KOPT-K1 (cell line): Measurements from ENCODE around the gene ACVR2A.

ENCODE experiments used
- H3K27ac ChIP-seq: fragments of 200-600 bp; sonication (generic); 2 replicates; pipeline ENCODE4 v1.5.1; 2016; ENCODE audit warnings: antibody characterized with exemption, mild to moderate bottlenecking, low read depth, low read length; ENCODE audit not compliant: poor library complexity, severe bottlenecking
- H3K36me3 ChIP-seq: fragments of 200-600 bp; sonication (generic); 2 replicates; pipeline ENCODE4 v1.5.1; 2017; ENCODE audit warnings: antibody characterized with exemption, mild to moderate bottlenecking, low read length, moderate library complexity; ENCODE audit not compliant: insufficient read depth
- H3K9me3 ChIP-seq: fragments of 200-600 bp; sonication (generic); 2 replicates; pipeline ENCODE4 v1.5.1; 2017; ENCODE audit warnings: antibody characterized with exemption, low read length, mild to moderate bottlenecking; ENCODE audit not compliant: insufficient read depth, poor library complexity, severe bottlenecking

ACVR2A gene

DNA sequence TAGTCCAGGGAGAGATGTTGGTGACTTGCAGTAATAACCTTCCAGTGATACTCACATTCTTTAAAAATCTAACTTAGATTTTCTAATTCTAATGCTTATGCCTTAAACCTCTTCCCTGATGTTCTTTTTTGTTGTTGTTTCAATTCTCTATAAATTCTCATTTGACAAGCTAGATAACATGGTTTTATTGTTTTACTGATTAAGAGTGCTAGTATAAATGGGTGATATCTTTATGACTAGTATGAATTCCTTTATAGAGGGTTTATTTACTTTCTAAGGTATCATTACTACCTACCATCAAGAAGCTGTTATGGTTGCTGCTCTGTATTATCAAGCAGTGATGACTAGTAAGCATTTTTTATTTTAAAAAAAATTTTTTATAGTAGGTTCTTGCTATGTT lies 35.0 kb downstream of the ACVR2A start:
- Histone ChIP-seq H3K36me3 (no peaks in the 10 kb centered on the region), H3K9me3 (no peaks in the 10 kb centered on the region), H3K27ac (no peak overlapping the region)

- no peaks in the 10 kb centered on the region for H3K36me3 ChIP-seq
- H3K27ac ChIP-seq = no peak overlapping the region
- H3K9me3 ChIP-seq = no peaks in the 10 kb centered on the region
Measured at GRCh38 chr2:147882631-147883030, 37.8 kb downstream of the ACVR2A start.

GRCh38 chr2:147884830-147885229 lies 40.0 kb downstream of the ACVR2A start:
- H3K36me3 ChIP-seq = no peaks in the 10 kb centered on the region
- H3K27ac ChIP-seq = no peak overlapping the region
- H3K9me3 ChIP-seq = no peaks in the 10 kb centered on the region

DNA sequence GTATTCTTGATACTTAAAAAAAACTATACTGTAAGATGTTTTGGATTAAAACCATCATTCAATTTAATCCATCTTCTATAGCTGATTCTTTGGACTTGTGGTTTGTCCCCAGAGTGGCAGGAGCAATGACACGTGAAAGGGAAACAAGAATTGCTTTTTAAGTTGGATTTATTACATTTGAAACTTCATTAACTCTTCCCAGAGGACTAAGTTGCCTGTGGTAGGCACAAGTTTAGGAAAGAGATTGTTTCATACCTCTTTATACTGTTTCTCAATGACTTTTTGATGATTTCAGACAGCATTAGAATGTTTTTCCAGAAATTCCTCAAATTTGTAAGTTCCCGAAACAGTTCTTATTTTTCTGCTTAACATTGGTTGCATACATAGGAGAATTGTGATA lies 41.3 kb downstream of the ACVR2A start:
- Histone ChIP-seq H3K9me3 (no peaks in the 10 kb centered on the region), H3K36me3 (no peaks in the 10 kb centered on the region), H3K27ac (no peak overlapping the region)

DNA sequence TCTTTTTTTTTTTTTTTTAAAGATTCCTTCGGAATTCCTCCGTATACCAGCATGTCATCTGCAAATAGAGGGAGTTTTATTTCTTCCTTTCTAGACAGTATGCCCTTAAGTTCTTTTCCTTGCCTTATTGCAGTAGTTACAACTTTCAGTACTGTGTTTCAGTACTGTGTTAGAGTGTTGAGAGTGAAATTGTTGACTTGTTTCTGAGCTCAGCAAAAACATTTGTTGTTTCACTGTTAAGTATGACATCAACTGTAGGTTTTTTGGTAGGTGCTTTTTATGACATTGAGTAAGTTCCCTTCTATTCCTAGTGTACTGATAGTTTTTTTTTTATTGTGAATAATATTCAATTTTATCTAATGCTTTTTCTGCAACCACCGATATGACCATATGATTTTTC lies 43.9 kb downstream of the ACVR2A start:
- Histone ChIP-seq H3K9me3 (no peaks in the 10 kb centered on the region), H3K36me3 (no peaks in the 10 kb centered on the region), H3K27ac (no peak overlapping the region)

DNA sequence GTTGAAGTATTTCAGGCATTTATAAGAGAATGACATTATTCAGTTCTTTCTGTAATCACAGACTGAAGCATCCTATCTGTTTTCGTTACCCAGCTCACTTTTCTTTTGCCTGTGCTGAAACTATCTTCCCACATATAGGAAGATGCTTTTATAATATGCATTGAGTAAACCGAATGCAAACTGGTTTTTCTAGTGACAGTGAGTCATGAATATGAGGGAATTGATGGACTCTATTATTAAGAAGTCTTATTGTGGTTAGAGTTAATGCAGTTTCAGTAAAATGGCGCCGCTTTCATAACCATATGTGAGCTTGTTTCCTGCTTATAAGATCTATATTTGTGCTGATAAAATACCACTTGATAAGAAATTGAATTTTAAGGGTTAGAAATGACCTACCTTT lies 59.2 kb downstream of the ACVR2A start:
- no peaks in the 10 kb centered on the region for H3K36me3 ChIP-seq
- no peaks in the 10 kb centered on the region for H3K9me3 ChIP-seq
- no peak overlapping the region for H3K27ac ChIP-seq

DNA sequence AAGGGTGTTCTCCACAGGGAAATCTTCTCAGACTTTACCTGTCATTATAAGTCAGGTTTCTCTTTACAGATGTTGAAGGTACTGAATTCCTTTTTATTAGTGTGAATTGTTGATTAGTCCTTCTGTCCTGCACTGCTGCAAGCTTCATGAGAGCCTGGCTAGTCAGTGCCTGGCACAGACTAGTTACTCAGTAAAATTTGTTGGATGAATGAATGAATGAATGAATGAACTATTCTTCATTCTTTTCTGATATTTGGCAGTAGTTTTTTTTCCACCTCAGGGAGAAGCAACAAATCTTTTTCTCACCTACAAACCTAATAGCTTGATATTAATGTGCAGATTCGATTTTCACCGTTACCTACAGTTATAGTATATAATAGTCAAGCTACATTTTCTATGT lies 64.3 kb downstream of the ACVR2A start:
- Histone ChIP-seq H3K36me3 (no peaks in the 10 kb centered on the region), H3K9me3 (no peaks in the 10 kb centered on the region), H3K27ac (no peak overlapping the region)

GRCh38 chr2:147910990-147911473 lies 66.2 kb downstream of the ACVR2A start:
- H3K27ac ChIP-seq = no peak overlapping the region
- no peaks in the 10 kb centered on the region for H3K9me3 ChIP-seq
- H3K36me3 ChIP-seq = no peaks in the 10 kb centered on the region

- no peaks in the 10 kb centered on the region for H3K36me3 ChIP-seq
- no peak overlapping the region for H3K27ac ChIP-seq
Measured at GRCh38 chr2:147913701-147914480, 69.1 kb downstream of the ACVR2A start.

GRCh38 chr2:147916067-147916466 lies 71.2 kb downstream of the ACVR2A start:
- Histone ChIP-seq H3K36me3 (no peaks in the 10 kb centered on the region), H3K9me3 (no peaks in the 10 kb centered on the region), H3K27ac (no peak overlapping the region)

More at GRCh38 chr2:147913701-147914480, 69.1 kb downstream of the ACVR2A start:
- no peaks in the 10 kb centered on the region for H3K9me3 ChIP-seq

DNA sequence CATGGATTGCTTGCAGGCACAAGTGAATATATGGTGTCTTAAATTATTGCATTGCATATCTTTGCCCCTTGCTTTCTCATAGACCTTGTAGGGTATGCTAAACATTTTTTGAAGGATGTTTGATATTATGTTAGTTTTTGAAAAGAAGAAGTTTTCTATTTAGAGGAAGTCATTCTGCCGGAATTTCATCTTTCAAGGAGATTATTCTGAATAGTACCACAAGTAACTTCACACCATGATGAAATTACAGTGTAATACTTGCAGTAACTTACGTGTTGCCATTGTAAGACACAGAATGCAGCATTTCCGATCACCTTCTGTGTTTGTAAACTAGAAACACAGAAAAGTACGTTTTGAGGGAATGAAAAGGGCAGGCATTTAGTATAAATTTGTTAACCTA lies 71.9 kb downstream of the ACVR2A start:
- Histone ChIP-seq H3K9me3 (no peaks in the 10 kb centered on the region), H3K36me3 (no peaks in the 10 kb centered on the region), H3K27ac (no peak overlapping the region)

GRCh38 chr2:147917161-147917560 lies 72.3 kb downstream of the ACVR2A start:
- H3K36me3 ChIP-seq = no peaks in the 10 kb centered on the region
- H3K9me3 ChIP-seq = no peaks in the 10 kb centered on the region
- no peak overlapping the region for H3K27ac ChIP-seq

- no peaks in the 10 kb centered on the region for H3K36me3 ChIP-seq
Measured at GRCh38 chr2:147923846-147924245, 79.0 kb downstream of the ACVR2A start.

DNA sequence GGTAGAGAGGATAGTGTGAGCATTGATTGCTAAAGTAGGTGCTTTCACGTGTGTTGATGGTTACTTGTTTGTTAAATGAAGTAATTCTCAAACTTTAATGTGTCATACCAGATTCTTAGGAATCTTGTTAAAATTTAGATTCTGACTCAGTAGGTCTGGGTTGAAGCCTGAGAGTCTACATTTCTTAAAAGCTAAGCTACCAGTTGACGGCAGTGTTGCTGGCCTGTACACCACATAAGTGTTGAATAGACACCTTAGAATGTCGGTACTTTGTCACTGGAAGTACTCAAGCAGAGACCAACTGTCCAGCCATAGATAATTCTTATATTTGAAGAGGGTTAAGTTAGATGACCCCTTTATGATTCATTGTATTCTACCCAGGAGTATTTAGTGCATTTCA lies 79.8 kb downstream of the ACVR2A start:
- no peaks in the 10 kb centered on the region for H3K36me3 ChIP-seq
- H3K9me3 ChIP-seq = no peaks in the 10 kb centered on the region
- no peak overlapping the region for H3K27ac ChIP-seq

More at GRCh38 chr2:147923846-147924245, 79.0 kb downstream of the ACVR2A start:
- Histone ChIP-seq H3K27ac (no peak overlapping the region), H3K9me3 (no peaks in the 10 kb centered on the region)

- H3K27ac ChIP-seq = no peak overlapping the region
- no peaks in the 10 kb centered on the region for H3K36me3 ChIP-seq
Measured at GRCh38 chr2:147925886-147926285, 81.1 kb downstream of the ACVR2A start.

GRCh38 chr2:147927053-147927588 lies 82.3 kb downstream of the ACVR2A start:
- no peaks in the 10 kb centered on the region for H3K9me3 ChIP-seq
- H3K27ac ChIP-seq = no peak overlapping the region
- no peaks in the 10 kb centered on the region for H3K36me3 ChIP-seq

More at GRCh38 chr2:147925886-147926285, 81.1 kb downstream of the ACVR2A start:
- no peaks in the 10 kb centered on the region for H3K9me3 ChIP-seq
